IMR-90 (cell line): Measurements from ENCODE around the gene CERS6. TPM values are rescaled to one million over a fixed set of nuclear protein-coding genes. Genes with fewer than 3 reads are reported as not detected.

Source experiments
- ATAC-seq: fragments of 200-7000 bp; cut with Tn5 transposase; 2 replicates; pipeline ENCODE4 v1.9.1; 2020; ENCODE audit warnings: low read depth, mild to moderate bottlenecking, moderate library complexity
- BruUV-seq: library from RNA; stranded (reverse); fragments of 400-500 nt; replicated peaks from 2 replicates; lab custom pipeline; 2021; lab: Mats Ljungman, UMichigan
- CTCF ChIA-PET: fragments of 300-600 bp; formaldehyde crosslinking; extraction: SDS; loops from one replicate; lab custom pipeline; 2021; ENCODE audit warnings: antibody characterized with exemption; lab: Yijun Ruan, JAX
- POLR2A ChIA-PET: fragments of 300-600 bp; sonication (Branson Sonifier 250); formaldehyde crosslinking; loops from one replicate; lab custom pipeline; 2022; ENCODE audit warnings: antibody characterized with exemption; ENCODE audit not compliant: unreplicated experiment; lab: Charles Lee
- DNase-seq: peaks from one replicate; pipeline ENCODE4 v3.0.0; 2013
- H2AFZ ChIP-seq: replicated peaks from 2 replicates; pipeline ENCODE3; 2013; ENCODE audit warnings: low read length, mild to moderate bottlenecking; ENCODE audit not compliant: poor library complexity
- H2AK5ac ChIP-seq: 2 replicates; pipeline ENCODE4 v1.6.1; 2013; ENCODE audit warnings: low read depth, low read length, inconsistent platforms
- H2AK9ac ChIP-seq: replicated peaks from 2 replicates; pipeline ENCODE3; 2013; ENCODE audit warnings: mild to moderate bottlenecking, low read depth, low read length, moderate library complexity; ENCODE audit not compliant: poor library complexity
- H2BK120ac ChIP-seq: 2 replicates; pipeline ENCODE4 v1.6.1; 2013; ENCODE audit warnings: low read depth, low read length, inconsistent platforms
- H2BK15ac ChIP-seq: 3 replicates; pipeline ENCODE4 v1.6.1; 2013; ENCODE audit warnings: low read depth, low read length, inconsistent platforms
- H2BK20ac ChIP-seq: 2 replicates; pipeline ENCODE4 v1.6.1; 2013; ENCODE audit warnings: low read depth, mild to moderate bottlenecking, inconsistent platforms, low read length, moderate library complexity
- H2BK5ac ChIP-seq: 2 replicates; pipeline ENCODE4 v1.6.1; 2013; ENCODE audit warnings: mild to moderate bottlenecking, low read depth, low read length, inconsistent platforms; ENCODE audit not compliant: poor library complexity, severe bottlenecking
- H3K14ac ChIP-seq: replicated peaks from 2 replicates; pipeline ENCODE4 v1.6.1; 2013; ENCODE audit warnings: low read depth, low read length, inconsistent platforms
- H3K18ac ChIP-seq: 2 replicates; pipeline ENCODE4 v1.6.1; 2013; ENCODE audit warnings: low read depth, low read length, control low read depth
- H3K23ac ChIP-seq: 2 replicates; pipeline ENCODE4 v1.6.1; 2013; ENCODE audit warnings: low read depth, low read length, inconsistent platforms
- H3K27ac ChIP-seq: 2 replicates; pipeline ENCODE4 v1.5.1; 2013; ENCODE audit warnings: mild to moderate bottlenecking, control low read depth, low read length; ENCODE audit not compliant: insufficient read depth
- H3K27me3 ChIP-seq: 2 replicates; pipeline ENCODE4 v1.6.1; 2013; ENCODE audit warnings: low read length; ENCODE audit not compliant: control insufficient read depth, insufficient read depth
- H3K36me3 ChIP-seq: 2 replicates; pipeline ENCODE4 v1.6.1; 2013; ENCODE audit warnings: low read length, mixed read lengths; ENCODE audit not compliant: control insufficient read depth, insufficient read depth
- H3K4ac ChIP-seq: 2 replicates; pipeline ENCODE4 v1.6.1; 2013; ENCODE audit warnings: low read depth, low read length, inconsistent platforms
- H3K4me1 ChIP-seq: 2 replicates; pipeline ENCODE4 v1.6.1; 2013; ENCODE audit warnings: low read length, mixed read lengths; ENCODE audit not compliant: control insufficient read depth, insufficient read depth
- H3K4me2 ChIP-seq: 2 replicates; pipeline ENCODE4 v1.6.1; 2013; ENCODE audit warnings: low read depth, mild to moderate bottlenecking, control low read depth, low read length, moderate library complexity
- H3K4me3 ChIP-seq: 2 replicates; pipeline ENCODE4 v1.5.1; 2013; ENCODE audit warnings: low read depth, mild to moderate bottlenecking, control low read depth, low read length, moderate library complexity; ENCODE audit not compliant: insufficient read depth
- H3K56ac ChIP-seq: 2 replicates; pipeline ENCODE4 v1.6.1; 2013; ENCODE audit warnings: low read length, inconsistent platforms; ENCODE audit not compliant: insufficient read depth; ENCODE audit errors: extremely low read depth
- H3K79me1 ChIP-seq, 2 experiments: 2 replicates each; pipeline ENCODE4 v1.6.1; 2013; ENCODE audit warnings: low read length in 2 of 2, inconsistent platforms in 1 of 2, low read depth in 1 of 2
- H3K9ac ChIP-seq: 2 replicates; pipeline ENCODE4 v1.6.1; 2013; ENCODE audit warnings: low read depth, low read length, control low read depth
- H3K9me1 ChIP-seq: 2 replicates; pipeline ENCODE4 v1.6.1; 2013; ENCODE audit warnings: low read length, inconsistent platforms; ENCODE audit not compliant: insufficient read depth
- H3K9me3 ChIP-seq: 2 replicates; pipeline ENCODE4 v1.6.1; 2013; ENCODE audit warnings: low read length; ENCODE audit not compliant: control insufficient read depth, insufficient read depth
- H4K20me1 ChIP-seq: 2 replicates; pipeline ENCODE4 v1.6.1; 2013; ENCODE audit warnings: low read length, inconsistent platforms; ENCODE audit not compliant: insufficient read depth
- H4K5ac ChIP-seq: 2 replicates; pipeline ENCODE4 v1.6.1; 2013; ENCODE audit warnings: mild to moderate bottlenecking, low read depth, low read length, control low read depth
- H4K8ac ChIP-seq, 2 experiments: 2 replicates each; pipeline ENCODE4 v1.6.1; 2013; ENCODE audit warnings: low read depth in 2 of 2, low read length in 2 of 2, control low read depth in 1 of 2, inconsistent platforms in 1 of 2
- H4K91ac ChIP-seq: 2 replicates; pipeline ENCODE4 v1.6.1; 2013; ENCODE audit warnings: low read depth, low read length, inconsistent platforms; ENCODE audit not compliant: insufficient read depth
- BHLHE40 ChIP-seq: fragments of 150-350 bp; IDR thresholded peaks from 2 replicates; pipeline ENCODE4 v1.6.1; 2016; ENCODE audit warnings: mild to moderate bottlenecking, low read depth, low read length
- FOS ChIP-seq: fragments of 150-350 bp; IDR thresholded peaks from 2 replicates; pipeline ENCODE4 v1.6.1; 2016; ENCODE audit warnings: low read depth, low read length
- MAFK ChIP-seq: IDR thresholded peaks from 2 replicates; pipeline ENCODE4 v1.6.1; 2012; ENCODE audit warnings: low read depth, low read length, improper control_type of control experiment
- MAZ ChIP-seq: IDR thresholded peaks from 2 replicates; pipeline ENCODE4 v1.6.1; 2012; ENCODE audit warnings: low read depth, mild to moderate bottlenecking, low read length, improper control_type of control experiment, moderate library complexity, borderline replicate concordance
- NFE2L2 ChIP-seq: fragments of 150-350 bp; IDR thresholded peaks from 2 replicates; pipeline ENCODE4 v1.6.1; 2016; ENCODE audit warnings: low read depth, mild to moderate bottlenecking, low read length
- POLR2A ChIP-seq: IDR thresholded peaks from 2 replicates; pipeline ENCODE4 v1.6.1; 2012; ENCODE audit warnings: mild to moderate bottlenecking, low read depth, low read length
- SMC3 ChIP-seq: fragments of 150-350 bp; IDR thresholded peaks from 2 replicates; pipeline ENCODE4 v1.6.1; 2016; ENCODE audit warnings: low read depth, mild to moderate bottlenecking, antibody characterized with exemption, low read length, moderate library complexity
- WGBS, 2 experiments: methylation state at CpG; one replicate each; pipeline versions ENCODE4 v1.1.5 to v1.1.7; 2013; ENCODE audit warnings: missing lambda C conversion rate in 2 of 2; ENCODE audit not compliant: insufficient read length in 1 of 2; ENCODE audit errors: extremely low coverage in 2 of 2; 5-methylcytosine and 5-hydroxymethylcytosine counted together
- dilution Hi-C: fragments of 300-500 bp; cut with HindIII; formaldehyde crosslinking; loops from one replicate; pipeline ENCODE4 v1.14.3; 2018; ENCODE audit warnings: low sequenced_read_pairs; ENCODE audit not compliant: unreplicated experiment
- in situ Hi-C: fragments of 300-500 bp; cut with MboI; formaldehyde crosslinking; loops from 3 replicates; pipeline ENCODE4 v1.14.3; 2019; ENCODE audit warnings: low sequenced_read_pairs, inconsistent platforms, mixed read lengths
- intact Hi-C: fragments of 100-400 bp; cut with micrococcal nuclease; formaldehyde crosslinking; loops from 2 replicates; pipeline ENCODE4 v1.10.0; 2022
- polyA plus RNA-seq, 3 experiments: library from polyadenylated mRNA; depleted of rRNA; stranded (reverse); fragments of >200 nt; gene quantifications; 2 replicates each; pipeline ENCODE4 v1.2.3, GENCODE V29; 2012; ENCODE audit warnings: low replicate concordance in 1 of 3
- total RNA-seq: library from RNA; depleted of rRNA; stranded (reverse); fragments of >200 nt; gene quantifications from 2 replicates; pipeline ENCODE4 v1.2.3, GENCODE V29; 2012
- TF ChIP-seq, protein P1 (sequence below): fragments of 150-350 bp; IDR thresholded peaks from 2 replicates; pipeline ENCODE4 v1.6.1; 2016; ENCODE audit warnings: low read depth, mild to moderate bottlenecking, low read length, moderate library complexity, borderline replicate concordance

CERS6 gene
- total and polyA plus RNA-seq, 2 of the 4 experiments (the other 2 are of a cell fraction): 2.1 to 5.7 TPM

DNA sequence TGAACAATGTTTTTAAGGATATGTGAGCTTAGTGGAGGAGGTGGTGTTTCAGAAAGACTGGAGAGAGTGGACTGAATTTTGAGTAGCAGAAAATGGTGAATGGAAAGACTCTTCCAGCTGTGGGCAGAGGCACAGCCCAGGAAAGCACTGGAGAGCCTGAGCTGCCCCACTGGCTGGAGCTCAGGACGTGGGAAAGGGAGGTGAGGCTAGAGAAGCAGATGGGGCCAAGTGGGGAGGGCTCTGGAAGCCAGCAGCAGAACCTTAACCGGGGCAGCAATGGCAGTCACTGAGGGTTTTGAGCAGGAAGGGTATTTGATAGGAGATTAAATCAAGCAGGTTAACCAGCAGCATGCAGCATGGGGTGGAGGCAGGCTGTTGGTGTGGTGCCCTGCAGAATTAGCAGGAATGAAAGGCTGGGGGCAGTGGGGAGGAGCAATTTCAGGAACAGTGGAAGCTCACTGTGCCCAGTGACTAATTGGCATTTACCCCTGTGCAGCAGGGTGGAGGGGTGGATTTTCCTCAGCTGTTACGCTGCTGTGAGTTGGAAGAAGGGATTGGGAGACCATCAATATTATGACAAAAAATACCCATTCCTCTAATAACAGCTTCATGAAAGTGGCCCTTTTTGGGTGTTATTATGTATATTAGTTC is 136.2 kb downstream of the CERS6 start:
- Histone ChIP-seq H3K9ac (no peak overlapping the region), H3K18ac (no peak overlapping the region), H3K9me3 (no peaks in the 10 kb centered on the region), H2AFZ (no peak overlapping the region), H3K56ac (no peak overlapping the region), H3K79me1 (no peaks in the 10 kb centered on the region), H2BK120ac (no peak overlapping the region), H2AK5ac (no peak overlapping the region), H2BK20ac (no peak overlapping the region), H4K5ac (no peak overlapping the region), H2BK5ac (no peak overlapping the region), H3K4ac (no peak overlapping the region), H3K9me1 (no peaks in the 10 kb centered on the region), H3K4me2 (no peak overlapping the region), H4K91ac (no peak overlapping the region), H2AK9ac (no peak overlapping the region), H3K27ac (no peak overlapping the region), H3K23ac (no peak overlapping the region), H4K20me1 (no peaks in the 10 kb centered on the region), H3K4me1 (no peaks in the 10 kb centered on the region), H4K8ac (no peak overlapping the region), H2BK15ac (no peak overlapping the region), H3K36me3 (no peaks in the 10 kb centered on the region), H3K4me3 (no peak overlapping the region), H3K14ac (no peak overlapping the region), H3K27me3 (no peaks in the 10 kb centered on the region)
- CTCF ChIA-PET: no interaction called here
- dilution Hi-C loops (no loop called here), in situ Hi-C loops (no loop called here), intact Hi-C loops (no loop called here)
- POLR2A ChIA-PET: no interaction called here
- no TSS peak for BruUV-seq
- TF ChIP-seq, protein P1, sequence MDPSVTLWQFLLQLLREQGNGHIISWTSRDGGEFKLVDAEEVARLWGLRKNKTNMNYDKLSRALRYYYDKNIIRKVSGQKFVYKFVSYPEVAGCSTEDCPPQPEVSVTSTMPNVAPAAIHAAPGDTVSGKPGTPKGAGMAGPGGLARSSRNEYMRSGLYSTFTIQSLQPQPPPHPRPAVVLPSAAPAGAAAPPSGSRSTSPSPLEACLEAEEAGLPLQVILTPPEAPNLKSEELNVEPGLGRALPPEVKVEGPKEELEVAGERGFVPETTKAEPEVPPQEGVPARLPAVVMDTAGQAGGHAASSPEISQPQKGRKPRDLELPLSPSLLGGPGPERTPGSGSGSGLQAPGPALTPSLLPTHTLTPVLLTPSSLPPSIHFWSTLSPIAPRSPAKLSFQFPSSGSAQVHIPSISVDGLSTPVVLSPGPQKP: no peak
- no peak for TF ChIP-seq NFE2L2
- TF ChIP-seq FOS: no peak
- no peak for TF ChIP-seq SMC3
- no peak for TF ChIP-seq MAFK
- TF ChIP-seq BHLHE40: no peak
- TF ChIP-seq POLR2A: no peak
- no peak for TF ChIP-seq MAZ
- ATAC-seq (no peak), DNase-seq (no peak)
- 83% methylated on average over 1 of the region's 3 CpGs; no CpG with 5 or more reads in 1 of the 2 experiments for WGBS, 2 experiments
